ENCODE data around the gene HECW1.

Gene HECW1

DNA sequence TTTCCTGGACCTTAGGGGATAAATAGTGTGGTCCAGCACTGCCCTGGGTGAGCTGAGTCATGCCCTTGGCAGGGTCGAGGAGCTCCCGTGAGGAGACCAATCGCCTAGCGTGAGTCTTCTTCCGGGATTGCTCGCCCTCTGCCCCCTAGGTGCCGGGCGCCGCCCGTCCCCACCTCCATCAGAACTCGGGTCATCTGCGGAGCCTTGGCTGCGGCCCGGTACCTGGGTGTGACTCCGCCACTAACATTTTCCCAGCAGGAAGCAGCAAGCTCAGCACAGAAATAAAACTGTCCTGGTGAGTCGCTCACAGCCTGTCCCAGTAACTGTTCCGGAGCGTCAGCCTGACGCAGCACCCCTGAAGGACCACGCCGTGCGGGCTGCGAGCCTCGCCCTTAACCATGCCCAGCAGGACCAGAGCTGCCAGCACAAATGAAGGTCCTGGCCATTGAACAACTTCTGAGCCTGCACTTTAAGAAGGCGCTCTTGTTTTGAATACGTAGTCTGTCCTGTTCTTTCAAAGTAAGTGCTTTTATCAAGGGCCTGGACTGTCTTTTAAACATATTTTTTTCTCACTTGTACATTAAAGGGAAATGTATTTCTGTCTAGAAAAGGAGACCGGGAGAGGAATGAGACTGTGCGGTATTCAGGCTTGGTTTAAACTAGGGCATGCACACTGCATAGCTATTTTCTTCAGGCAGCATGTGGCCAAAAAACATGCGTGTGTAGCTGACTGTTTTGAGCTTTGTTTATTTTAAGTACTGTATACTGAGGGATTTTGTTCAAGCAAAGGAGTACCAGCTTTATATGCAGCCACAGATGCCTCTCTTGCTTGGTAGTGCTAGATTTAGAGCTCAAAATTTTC, 136.7 kb downstream of the HECW1 start:
- no peak for DNase-seq (ENCODE audit: low read depth in 2 of 3, low spot score in 1 of 3)

GRCh38 chr7:43249823-43250145, 137.3 kb downstream of the HECW1 start:
- DNase-seq (ENCODE audit: low read depth in 2 of 3, low spot score in 1 of 3) = no peak

- DNase-seq (ENCODE audit: low read depth in 2 of 3, low spot score in 1 of 3) = peak; percentile 42 to 64 (median 43)
Measured at GRCh38 chr7:43260980-43261878, 148.8 kb downstream of the HECW1 start.

GRCh38 chr7:43265139-43265538, 152.7 kb downstream of the HECW1 start:
- no peak for DNase-seq (ENCODE audit: low read depth in 2 of 3, low spot score in 1 of 3)

DNA sequence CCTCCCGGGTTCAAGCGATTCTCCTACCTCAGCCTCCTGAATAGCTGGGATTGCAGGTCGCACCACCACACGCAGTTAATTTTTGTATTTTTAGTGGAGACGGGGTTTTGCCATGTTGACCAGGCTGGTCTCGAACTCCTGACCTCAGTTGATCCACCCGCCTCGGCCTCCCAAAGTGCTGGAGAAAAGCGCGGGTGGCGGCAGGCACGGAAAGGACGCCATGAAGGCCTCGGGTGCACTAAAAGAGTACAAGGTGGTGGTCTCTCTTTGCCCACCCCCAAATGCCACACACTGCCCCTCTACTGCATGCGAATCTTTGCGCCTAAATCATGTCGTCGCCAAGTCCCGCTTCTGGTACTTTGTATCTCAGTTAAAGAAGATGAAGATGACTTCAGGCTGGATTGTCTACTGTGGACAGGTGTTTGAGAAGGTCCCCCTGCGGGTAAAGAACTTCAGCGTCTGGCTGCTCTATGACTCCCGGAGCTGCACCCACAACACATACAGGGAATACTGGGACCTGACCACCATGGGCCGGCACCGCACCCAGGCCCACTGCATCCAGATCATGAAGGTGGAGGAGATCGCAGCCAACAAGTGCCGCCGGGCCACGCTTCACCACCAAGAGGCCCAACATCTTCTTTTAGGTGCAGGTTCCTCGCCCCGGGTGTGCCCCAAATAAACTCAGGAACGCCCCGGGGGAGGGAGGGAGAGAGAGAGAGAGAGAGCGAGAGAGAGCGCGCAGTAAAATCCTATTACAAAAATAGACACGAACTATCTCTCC, 161.7 kb downstream of the HECW1 start:
- no peak for DNase-seq (ENCODE audit: low read depth in 2 of 3, low spot score in 1 of 3)

- no peak for DNase-seq (ENCODE audit: low read depth in 2 of 3, low spot score in 1 of 3)
Measured at GRCh38 chr7:43274752-43275151, 162.3 kb downstream of the HECW1 start.

DNA sequence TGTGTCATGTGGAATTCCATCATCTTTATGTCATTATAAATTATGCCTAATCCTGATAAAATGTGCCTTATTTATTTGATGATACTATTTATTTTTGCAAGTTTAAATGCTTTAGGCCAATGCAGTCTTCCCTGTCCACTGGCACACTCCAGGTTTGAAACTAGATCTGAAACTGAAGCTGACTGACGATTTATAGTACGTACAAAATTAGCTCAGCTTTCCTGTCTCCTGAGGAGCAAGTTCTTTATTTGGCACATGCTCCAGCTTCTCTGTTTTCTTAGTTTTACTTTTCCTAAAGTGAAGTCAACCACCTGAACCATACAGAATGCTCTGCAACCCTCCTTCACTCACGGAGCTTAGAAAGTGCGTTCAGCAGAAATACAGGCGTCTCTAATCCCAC, 164.1 kb downstream of the HECW1 start:
- DNase-seq (ENCODE audit: low read depth in 2 of 3, low spot score in 1 of 3) = no peak

GRCh38 chr7:43278088-43278644, 165.7 kb downstream of the HECW1 start:
- no peak for DNase-seq (ENCODE audit: low read depth in 2 of 3, low spot score in 1 of 3)

- no peak for DNase-seq (ENCODE audit: low read depth in 2 of 3, low spot score in 1 of 3)
Measured at GRCh38 chr7:43281268-43281667, 168.8 kb downstream of the HECW1 start.

- DNase-seq (ENCODE audit: low read depth in 2 of 3, low spot score in 1 of 3) = no peak
Measured at GRCh38 chr7:43283706-43284105, 171.3 kb downstream of the HECW1 start.

GRCh38 chr7:43289826-43290225, 177.4 kb downstream of the HECW1 start:
- DNase-seq (ENCODE audit: low read depth in 2 of 3, low spot score in 1 of 3) = no peak

DNA sequence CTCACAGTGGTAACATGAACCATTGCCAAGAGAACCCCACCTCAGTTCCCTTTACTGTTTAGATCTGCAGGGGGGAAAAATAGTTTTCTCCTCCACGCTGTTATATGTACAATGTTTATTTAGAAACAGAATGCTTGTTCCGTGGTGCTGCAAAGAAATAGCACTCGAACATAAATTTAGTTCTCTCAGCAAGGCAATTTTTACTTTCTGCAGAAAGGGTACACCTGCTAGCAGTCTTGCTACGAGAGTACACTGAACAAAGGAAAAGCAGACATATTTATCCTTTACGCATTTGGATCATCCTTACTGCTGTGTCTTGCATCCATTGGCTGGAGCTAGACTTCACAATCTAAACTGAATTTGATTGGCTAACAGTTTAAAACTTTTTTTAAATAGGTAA, 178.5 kb downstream of the HECW1 start:
- DNase-seq (ENCODE audit: low read depth in 2 of 3, low spot score in 1 of 3) = no peak

GRCh38 chr7:43291789-43292188, 179.3 kb downstream of the HECW1 start:
- no peak for DNase-seq (ENCODE audit: low read depth in 2 of 3, low spot score in 1 of 3)

- no peak for DNase-seq (ENCODE audit: low read depth in 2 of 3, low spot score in 1 of 3)
Measured at GRCh38 chr7:43292384-43292783, 179.9 kb downstream of the HECW1 start.

DNA sequence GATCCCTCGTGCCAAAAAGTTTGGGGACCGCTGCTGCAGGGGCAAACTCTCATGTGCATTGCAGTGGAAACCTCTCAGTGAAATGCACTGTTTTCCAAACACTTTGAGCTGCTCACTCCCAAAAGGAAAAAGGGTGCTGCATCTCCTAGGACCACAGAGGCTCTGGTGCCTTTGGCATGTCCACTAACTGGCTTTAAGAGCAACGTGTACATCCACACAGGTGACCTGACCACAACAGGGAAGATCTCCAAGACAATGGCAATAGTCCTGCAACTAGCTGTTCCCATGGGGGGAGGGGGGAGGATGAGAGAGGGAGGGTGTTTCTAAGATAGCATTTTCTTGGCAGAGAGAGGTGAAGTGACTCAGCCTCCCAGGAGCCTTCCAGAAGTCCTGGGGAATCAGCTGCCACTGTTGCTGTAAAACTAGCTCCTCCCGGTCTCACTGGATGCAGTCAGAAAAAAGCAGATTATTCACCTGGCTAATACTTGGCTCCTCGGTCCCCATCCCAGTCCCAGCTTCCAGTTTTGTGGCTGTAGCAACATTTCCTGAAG, 181.7 kb downstream of the HECW1 start:
- DNase-seq (ENCODE audit: low read depth in 2 of 3, low spot score in 1 of 3) = no peak

DNA sequence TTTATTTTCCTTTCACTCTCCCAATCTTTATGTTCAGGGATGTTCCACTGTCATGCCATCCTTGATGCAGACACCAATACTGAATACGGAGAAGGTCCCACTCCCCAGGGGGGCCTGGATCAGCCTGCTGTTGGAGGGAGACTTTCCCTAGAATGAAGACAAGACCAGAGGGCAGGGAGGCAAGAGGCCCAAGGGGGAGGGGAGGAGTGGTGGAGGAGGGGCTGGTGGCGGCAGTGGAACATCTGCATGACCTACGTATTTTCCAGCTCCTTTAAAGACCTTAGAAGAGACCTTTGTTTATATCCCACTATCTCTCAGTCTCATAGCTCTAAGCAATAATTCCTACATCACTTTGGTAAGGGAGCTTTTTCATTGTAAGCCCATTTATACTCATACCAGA, 183.0 kb downstream of the HECW1 start:
- DNase-seq (ENCODE audit: low read depth in 2 of 3, low spot score in 1 of 3) = no peak

- no peak for DNase-seq (ENCODE audit: low read depth in 2 of 3, low spot score in 1 of 3)
Measured at GRCh38 chr7:43296306-43296705, 183.9 kb downstream of the HECW1 start.

GRCh38 chr7:43298617-43299016, 186.2 kb downstream of the HECW1 start:
- DNase-seq (ENCODE audit: low read depth in 2 of 3, low spot score in 1 of 3) = no peak

- no peak for DNase-seq (ENCODE audit: low read depth in 2 of 3, low spot score in 1 of 3)
Measured at GRCh38 chr7:43300121-43300520, 187.7 kb downstream of the HECW1 start.

DNA sequence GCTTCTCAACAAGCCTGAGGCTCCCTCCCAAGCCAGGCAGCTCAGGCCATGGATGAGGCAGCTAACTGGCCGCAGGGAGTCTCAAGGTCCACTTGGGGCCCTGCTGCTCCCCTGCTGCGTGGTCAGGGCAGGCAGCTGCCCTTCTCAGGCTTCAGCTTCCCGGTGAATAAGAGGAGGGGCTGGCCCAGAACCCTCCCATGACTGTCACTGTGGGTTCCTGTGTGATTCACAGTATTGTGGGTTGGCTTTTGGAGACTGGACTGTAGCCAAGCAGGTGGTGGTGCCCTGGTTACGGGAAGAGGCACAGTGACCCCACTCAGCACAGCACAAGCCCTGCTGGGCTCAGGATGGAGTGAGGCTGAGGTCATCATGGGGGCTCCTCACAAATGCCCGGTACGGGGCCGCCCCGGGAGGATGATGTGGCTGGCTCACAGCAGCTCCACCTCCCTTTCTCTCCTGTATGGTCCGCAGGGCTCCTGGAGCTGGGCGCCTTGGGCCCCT, 189.8 kb downstream of the HECW1 start:
- DNase-seq (ENCODE audit: low read depth in 2 of 3, low spot score in 1 of 3) = no peak

Data from stimulated activated CD4-positive, alpha-beta T cell treated with anti-CD3 and anti-CD28 coated beads, Interleukin-12 subunit alpha, Interleukin-12 subunit beta, amount 100 ng/mL, for 48 hours (primary cell).